Upper lobe of left lung (tissue), 6 donors: ENCODE measurements around the gene SMOC2. TPM values are rescaled to one million over a fixed set of nuclear protein-coding genes. Genes with fewer than 3 reads are reported as not detected.

Experiments used
- ATAC-seq, 2 donors: fragments of 200-7000 bp; cut with Tn5 transposase; one replicate each; pipeline ENCODE4 v1.9.1; 2022; ENCODE audit warnings: mild to moderate bottlenecking in 2 of 2, moderate library complexity in 2 of 2; ENCODE audit not compliant: low FRiP score in 2 of 2
- DNase-seq, 2 donors: peaks; one replicate each; pipeline ENCODE4 v3.0.0-alpha.2; 2019 to 2020
- H3K27ac ChIP-seq, 4 donors: fragments of 200-600 bp; sonication (generic); one replicate each; pipeline ENCODE4 v1.5.1; 2016 to 2019
- H3K27me3 ChIP-seq, 4 donors: fragments of 200-600 bp; sonication (generic); one replicate each; pipeline ENCODE4 v1.5.1; 2017 to 2019
- H3K36me3 ChIP-seq, 4 donors: fragments of 200-600 bp; sonication (generic); one replicate each; pipeline ENCODE4 v1.5.1; 2016 to 2019
- H3K4me1 ChIP-seq, 4 donors: fragments of 200-600 bp; sonication (generic); one replicate each; pipeline ENCODE4 v1.5.1; 2018 to 2019
- H3K4me3 ChIP-seq, 4 donors: fragments of 200-600 bp; sonication (generic); one replicate each; pipeline ENCODE4 v1.5.1; 2017 to 2019; ENCODE audit warnings: mild to moderate bottlenecking in 2 of 4, moderate library complexity in 1 of 4
- H3K9me3 ChIP-seq, 4 donors: fragments of 200-600 bp; sonication (generic); one replicate each; pipeline ENCODE4 v1.5.1; 2018 to 2019
- EP300 ChIP-seq, 4 donors: sonication (generic); formaldehyde crosslinking; IDR thresholded peaks; one replicate each; pipeline ENCODE4 v1.5.1; 2017; ENCODE audit warnings: antibody characterized with exemption in 4 of 4, control low read depth in 2 of 4
- POLR2A ChIP-seq, 4 donors: fragments of 450-650 bp; IDR thresholded peaks; one replicate each; pipeline ENCODE4 v1.5.1; 2016 to 2017; ENCODE audit warnings: antibody characterized with exemption in 4 of 4, mild to moderate bottlenecking in 2 of 4
- POLR2AphosphoS5 ChIP-seq, 2 donors: sonication (generic); formaldehyde crosslinking; IDR thresholded peaks; one replicate each; pipeline ENCODE4 v1.5.1; 2017; ENCODE audit warnings: antibody characterized with exemption in 2 of 2
- WGBS, 2 donors: methylation state at CpG; one replicate each; pipeline ENCODE4 v1.1.5; 2017 to 2018; 5-methylcytosine and 5-hydroxymethylcytosine counted together
- total RNA-seq, 6 donors: library from RNA; depleted of rRNA in 4 of 6; stranded (reverse); fragments of >200 nt in 4 of 6; gene quantifications; one replicate each; pipeline versions ENCODE4 v1.1.0 to v1.2.1, GENCODE V29; 2016 to 2021
- TF ChIP-seq, protein P1 (sequence below), 6 experiments: fragments of 450-650 bp in 4 of 6; fragments of 200-600 bp in 2 of 6; sonication (generic) in 2 of 6; IDR thresholded peaks; one replicate each; pipeline ENCODE4 v1.5.1; 2016 to 2019; ENCODE audit warnings: antibody characterized with exemption in 6 of 6
- donor health status: DM: no; HTN: no; CAD: no; lungs with moderate emphysema.
- donor health status: DM: no; HTN: yes; CAD: no; lungs with severe emphysema.

Gene SMOC2
- total RNA-seq, 6 donors from 2014 or later, result 1.0 to 18.9 (median 5.0) TPM

DNA sequence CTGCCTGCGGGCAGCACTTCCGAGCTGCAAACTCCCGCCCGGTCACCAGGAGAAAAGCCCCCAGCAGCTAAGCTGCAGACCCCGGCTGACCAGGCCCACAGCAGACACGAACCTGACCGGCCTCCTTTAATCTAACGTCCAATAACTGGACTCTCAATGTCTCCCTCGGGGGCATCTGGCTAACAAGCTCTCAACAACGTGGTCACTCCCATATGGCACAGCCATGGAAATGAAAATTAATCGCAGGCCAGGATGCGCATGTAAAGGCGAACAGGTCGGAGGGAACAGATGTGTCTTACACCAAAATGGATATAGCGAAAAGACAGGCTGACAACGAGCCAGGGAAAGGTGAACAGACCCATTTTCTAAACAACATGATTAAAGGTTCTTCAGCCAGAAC, 44.4 kb upstream of the SMOC2 start:
- 89 to 92% methylated on average over 16 of the region's 16 CpGs for WGBS, 2 donors

DNA sequence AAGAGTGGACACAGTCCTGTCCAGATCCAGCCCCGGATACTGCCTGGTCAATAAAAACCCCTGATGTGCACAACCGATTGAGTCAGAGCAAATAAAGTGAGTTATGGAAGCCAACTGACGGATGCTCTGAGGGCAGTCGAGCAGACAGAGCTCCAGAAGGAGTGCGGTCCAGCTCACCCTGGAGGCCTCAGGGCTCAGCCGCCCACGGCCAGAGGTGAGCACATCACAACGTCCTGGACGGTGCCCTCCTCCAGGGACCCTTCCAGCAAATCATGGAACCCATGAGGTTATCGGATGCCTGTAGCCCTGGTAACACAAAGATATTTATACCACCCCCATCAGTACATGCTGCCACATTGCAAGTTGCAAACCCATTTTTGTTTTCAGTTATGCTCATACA, 44.0 kb upstream of the SMOC2 start:
- TF ChIP-seq EP300 (IDR thresholded peaks at IDR 0.05) (no peak), POLR2AphosphoS5 (IDR thresholded peaks at IDR 0.05) (no peak), POLR2A (IDR thresholded peaks at IDR 0.05) (no peak)
- TF ChIP-seq, protein P1, sequence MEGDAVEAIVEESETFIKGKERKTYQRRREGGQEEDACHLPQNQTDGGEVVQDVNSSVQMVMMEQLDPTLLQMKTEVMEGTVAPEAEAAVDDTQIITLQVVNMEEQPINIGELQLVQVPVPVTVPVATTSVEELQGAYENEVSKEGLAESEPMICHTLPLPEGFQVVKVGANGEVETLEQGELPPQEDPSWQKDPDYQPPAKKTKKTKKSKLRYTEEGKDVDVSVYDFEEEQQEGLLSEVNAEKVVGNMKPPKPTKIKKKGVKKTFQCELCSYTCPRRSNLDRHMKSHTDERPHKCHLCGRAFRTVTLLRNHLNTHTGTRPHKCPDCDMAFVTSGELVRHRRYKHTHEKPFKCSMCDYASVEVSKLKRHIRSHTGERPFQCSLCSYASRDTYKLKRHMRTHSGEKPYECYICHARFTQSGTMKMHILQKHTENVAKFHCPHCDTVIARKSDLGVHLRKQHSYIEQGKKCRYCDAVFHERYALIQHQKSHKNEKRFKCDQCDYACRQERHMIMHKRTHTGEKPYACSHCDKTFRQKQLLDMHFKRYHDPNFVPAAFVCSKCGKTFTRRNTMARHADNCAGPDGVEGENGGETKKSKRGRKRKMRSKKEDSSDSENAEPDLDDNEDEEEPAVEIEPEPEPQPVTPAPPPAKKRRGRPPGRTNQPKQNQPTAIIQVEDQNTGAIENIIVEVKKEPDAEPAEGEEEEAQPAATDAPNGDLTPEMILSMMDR (IDR thresholded peaks at IDR 0.05), result no peak
- no peaks in the 10 kb centered on the region for H3K27me3 ChIP-seq
- no peak for ATAC-seq
- no peaks in the 10 kb centered on the region for H3K9me3 ChIP-seq
- DNase-seq, result peak in 1 of 2 donors; percentile 25
- no peak overlapping the region for H3K4me3 ChIP-seq
- WGBS, 2 donors, result 87 to 92% methylated on average over 8 to 10 of the region's 10 CpGs
- no peaks in the 10 kb centered on the region for H3K4me1 ChIP-seq
- H3K36me3 ChIP-seq, result no peaks in the 10 kb centered on the region
- H3K27ac ChIP-seq, result no peak overlapping the region

More for the DNA sequence above, 44.4 kb upstream of the SMOC2 start:
- H3K4me1 ChIP-seq, result no peaks in the 10 kb centered on the region
- H3K4me3 ChIP-seq, result no peak overlapping the region
- H3K27me3 ChIP-seq, result no peaks in the 10 kb centered on the region
- ATAC-seq (no peak), DNase-seq (peak in 1 of 2 donors; percentile 37)
- H3K27ac ChIP-seq, result no peak overlapping the region
- TF ChIP-seq EP300 (IDR thresholded peaks at IDR 0.05) (no peak), POLR2AphosphoS5 (IDR thresholded peaks at IDR 0.05) (no peak), POLR2A (IDR thresholded peaks at IDR 0.05) (no peak)
- H3K9me3 ChIP-seq, result no peaks in the 10 kb centered on the region
- H3K36me3 ChIP-seq, result no peaks in the 10 kb centered on the region

DNA sequence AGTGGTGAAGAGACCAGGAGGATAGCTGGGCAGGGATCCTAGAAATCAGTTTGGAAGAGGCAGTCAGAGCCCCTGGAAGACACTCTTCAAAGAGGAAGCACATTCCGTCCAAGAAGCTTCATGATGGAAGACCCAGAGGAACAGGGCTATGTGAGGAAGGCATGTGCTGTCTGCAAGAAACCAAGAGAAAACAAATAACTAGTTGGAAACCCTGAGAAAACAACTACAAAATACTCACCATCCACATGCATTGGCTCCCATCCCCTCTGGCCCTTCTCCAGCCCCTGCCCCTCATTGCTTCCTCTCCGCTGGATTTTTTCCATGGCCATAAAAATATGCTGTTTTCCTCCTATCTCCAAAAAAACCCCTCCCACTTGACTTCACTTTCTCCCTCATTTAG, 40.9 kb upstream of the SMOC2 start:
- TF ChIP-seq, protein P1 (IDR thresholded peaks at IDR 0.05), result no peak
- no peak for TF ChIP-seq POLR2AphosphoS5 (IDR thresholded peaks at IDR 0.05)
- TF ChIP-seq POLR2A (IDR thresholded peaks at IDR 0.05), result no peak
- TF ChIP-seq EP300 (IDR thresholded peaks at IDR 0.05), result no peak
- no peak overlapping the region for H3K27ac ChIP-seq
- ATAC-seq (peak in 1 of 2 donors; percentile 80), DNase-seq (no peak)
- no peaks in the 10 kb centered on the region for H3K9me3 ChIP-seq
- WGBS, 2 donors, result 63 to 75% methylated on average over 2 of the region's 2 CpGs
- no peaks in the 10 kb centered on the region for H3K36me3 ChIP-seq
- no peak overlapping the region for H3K4me3 ChIP-seq
- no peaks in the 10 kb centered on the region for H3K27me3 ChIP-seq
- H3K4me1 ChIP-seq, result no peaks in the 10 kb centered on the region

DNA sequence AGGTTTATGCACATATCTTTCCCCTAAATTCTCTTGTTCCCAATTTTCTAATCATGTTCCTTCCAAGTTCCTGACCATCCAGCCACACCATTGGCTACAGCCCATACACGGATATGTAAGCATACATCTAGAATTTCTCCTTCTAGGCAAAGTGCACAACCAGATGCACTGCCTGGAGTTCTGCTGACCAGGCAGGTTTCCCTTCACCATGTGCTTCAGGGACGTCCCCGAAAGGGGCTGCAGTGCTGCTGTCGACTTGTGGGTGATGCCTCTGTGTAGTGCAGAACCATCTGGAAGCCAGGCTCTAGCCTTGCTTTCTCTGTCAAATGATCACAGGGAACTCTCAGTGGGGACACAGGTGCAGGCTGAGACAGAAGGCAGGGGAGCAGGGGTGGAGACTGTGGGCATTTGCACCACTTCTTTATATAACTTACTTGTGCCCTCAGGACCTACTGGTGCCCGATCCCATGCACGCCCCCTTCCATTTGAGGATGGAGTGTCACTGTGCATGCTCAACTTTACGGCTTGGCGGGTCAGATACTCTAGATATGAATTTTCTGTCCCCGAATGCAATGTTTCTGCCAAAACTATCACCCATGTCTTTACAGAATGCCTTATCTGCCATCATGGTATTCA, 37.5 kb upstream of the SMOC2 start:
- 84 to 90% methylated on average over 9 of the region's 9 CpGs for WGBS, 2 donors
- no peak overlapping the region for H3K27ac ChIP-seq
- H3K4me3 ChIP-seq, result no peak overlapping the region
- no peaks in the 10 kb centered on the region for H3K9me3 ChIP-seq
- H3K27me3 ChIP-seq, result no peaks in the 10 kb centered on the region
- no peak for ATAC-seq
- H3K36me3 ChIP-seq, result no peaks in the 10 kb centered on the region
- H3K4me1 ChIP-seq, result no peaks in the 10 kb centered on the region
- TF ChIP-seq EP300 (IDR thresholded peaks at IDR 0.05) (no peak), POLR2AphosphoS5 (IDR thresholded peaks at IDR 0.05) (no peak), POLR2A (IDR thresholded peaks at IDR 0.05) (no peak)
- TF ChIP-seq, protein P1 (IDR thresholded peaks at IDR 0.05), result no peak
- peak in 1 of 2 donors; percentile 6 for DNase-seq

DNA sequence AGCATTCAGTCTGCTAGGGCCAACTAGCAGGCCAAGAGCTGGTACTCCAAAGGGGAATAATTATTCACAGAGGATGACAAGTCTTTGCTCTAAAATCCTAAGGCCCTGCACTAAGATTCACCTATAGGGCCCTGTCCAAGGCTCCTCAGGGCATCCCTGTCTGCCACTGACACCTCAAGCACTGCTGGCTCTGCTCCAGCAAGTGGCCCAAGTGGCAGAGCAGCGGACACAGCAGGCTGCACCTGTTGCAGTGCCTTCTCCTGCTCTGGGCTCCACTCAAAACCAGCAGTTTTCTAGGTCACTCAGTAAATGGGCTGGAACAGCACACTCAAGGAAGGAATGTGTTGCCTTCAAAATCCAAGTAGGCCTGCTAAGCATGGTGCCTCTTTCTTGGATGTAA, 36.4 kb upstream of the SMOC2 start:
- Histone ChIP-seq H3K27ac (no peak overlapping the region), H3K36me3 (no peaks in the 10 kb centered on the region), H3K9me3 (no peaks in the 10 kb centered on the region), H3K4me3 (no peak overlapping the region), H3K4me1 (no peaks in the 10 kb centered on the region), H3K27me3 (no peaks in the 10 kb centered on the region)
- WGBS, 2 donors, result 80 to 90% methylated on average over 1 of the region's 1 CpG
- DNase-seq (peak in 1 of 2 donors; percentile 18), ATAC-seq (no peak)
- TF ChIP-seq POLR2AphosphoS5 (IDR thresholded peaks at IDR 0.05), result no peak
- no peak for TF ChIP-seq POLR2A (IDR thresholded peaks at IDR 0.05)
- TF ChIP-seq EP300 (IDR thresholded peaks at IDR 0.05), result no peak

DNA sequence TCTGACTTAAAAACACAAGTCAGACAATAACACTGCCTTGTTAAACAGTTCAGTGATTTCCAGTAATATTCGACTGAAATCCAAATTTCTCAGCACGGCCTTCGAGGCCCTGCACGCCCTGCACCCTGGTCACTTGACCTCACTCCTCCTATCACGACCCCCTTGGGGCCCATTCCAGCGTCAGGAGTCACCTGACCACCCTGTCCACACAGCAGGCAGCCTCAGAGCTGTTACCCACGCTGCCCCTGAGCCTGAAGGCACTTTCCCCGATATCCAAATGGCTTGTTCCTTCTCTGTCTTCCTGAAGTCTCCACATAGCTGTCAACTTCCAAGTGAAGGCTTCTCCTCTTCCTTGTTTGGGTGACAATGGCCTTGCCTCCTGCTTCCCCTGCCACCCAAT, 33.1 kb upstream of the SMOC2 start:
- 82 to 86% methylated on average over 8 of the region's 8 CpGs for WGBS, 2 donors
- TF ChIP-seq EP300 (IDR thresholded peaks at IDR 0.05) (no peak), POLR2A (IDR thresholded peaks at IDR 0.05) (no peak), POLR2AphosphoS5 (IDR thresholded peaks at IDR 0.05) (no peak)
- TF ChIP-seq, protein P1 (IDR thresholded peaks at IDR 0.05), result no peak

More for the DNA sequence above, 33.1 kb upstream of the SMOC2 start:
- Histone ChIP-seq H3K4me1 (no peaks in the 10 kb centered on the region), H3K9me3 (no peaks in the 10 kb centered on the region), H3K27me3 (no peaks in the 10 kb centered on the region), H3K4me3 (no peak overlapping the region), H3K36me3 (no peaks in the 10 kb centered on the region), H3K27ac (no peak overlapping the region)
- DNase-seq (peak in 1 of 2 donors; percentile 20), ATAC-seq (no peak)
